Activated CD4-positive, alpha-beta T cell treated with anti-CD3 and anti-CD28 coated beads, Interleukin-2, amount 50 U/mL, for 4 hours (primary cell): Measurements from ENCODE around the gene ARHGEF4.
"Not testable (repeated sequence)": the region's sequence is repeated elsewhere in the genome, so short reads cannot be mapped to it uniquely, and the experiment has no call there.

Source experiments
- DNase-seq, 2 experiments: peaks; one replicate each; pipeline ENCODE4 v3.0.0-alpha.2; 2020

ARHGEF4 gene

GRCh38 chr2:130986890-130987493 lies 150.3 kb downstream of the ARHGEF4 start:
- no peak for DNase-seq

DNA sequence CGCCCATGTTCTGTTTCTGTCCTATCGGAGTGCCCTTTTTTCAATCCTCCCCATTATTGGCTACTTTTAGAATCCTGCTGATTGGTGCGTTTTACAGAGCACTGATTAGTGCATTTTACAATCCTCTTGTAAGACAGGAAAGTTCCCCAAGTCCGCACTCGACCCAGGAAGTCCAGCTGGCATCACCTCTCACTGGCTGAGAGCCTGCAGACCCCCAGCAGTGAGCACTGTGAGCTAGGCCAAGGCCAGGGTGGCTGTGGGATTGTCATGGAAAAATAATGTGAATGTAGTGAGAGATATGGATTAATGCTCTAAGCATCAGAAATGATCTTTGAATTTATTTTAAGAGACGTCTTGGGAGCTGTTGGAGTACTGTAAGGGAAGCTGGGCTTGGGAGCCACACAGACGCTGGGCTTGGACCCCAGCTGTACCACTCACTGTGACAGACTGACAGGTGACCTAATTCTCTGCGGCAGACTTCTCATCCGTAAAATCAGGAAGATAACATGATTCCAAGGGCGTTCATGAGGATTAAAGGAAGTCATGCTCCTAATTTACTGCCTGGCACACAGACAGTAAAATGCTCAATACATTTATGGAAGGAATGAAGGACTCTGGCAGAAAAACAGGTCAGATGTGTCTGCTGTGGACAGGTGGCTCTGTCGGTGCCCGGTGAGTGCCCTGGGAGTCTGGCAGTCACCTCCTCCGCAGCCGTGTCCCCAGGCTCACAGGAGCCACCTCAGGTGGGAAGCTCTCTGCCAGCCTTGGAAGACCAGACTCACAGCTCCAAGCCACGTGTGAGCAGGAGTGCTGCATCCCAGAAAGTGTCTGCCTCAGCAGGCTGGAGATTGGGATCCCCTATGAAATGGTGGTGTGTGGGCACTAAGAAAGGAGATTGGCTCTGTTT lies 151.1 kb downstream of the ARHGEF4 start:
- DNase-seq: no peak

DNA sequence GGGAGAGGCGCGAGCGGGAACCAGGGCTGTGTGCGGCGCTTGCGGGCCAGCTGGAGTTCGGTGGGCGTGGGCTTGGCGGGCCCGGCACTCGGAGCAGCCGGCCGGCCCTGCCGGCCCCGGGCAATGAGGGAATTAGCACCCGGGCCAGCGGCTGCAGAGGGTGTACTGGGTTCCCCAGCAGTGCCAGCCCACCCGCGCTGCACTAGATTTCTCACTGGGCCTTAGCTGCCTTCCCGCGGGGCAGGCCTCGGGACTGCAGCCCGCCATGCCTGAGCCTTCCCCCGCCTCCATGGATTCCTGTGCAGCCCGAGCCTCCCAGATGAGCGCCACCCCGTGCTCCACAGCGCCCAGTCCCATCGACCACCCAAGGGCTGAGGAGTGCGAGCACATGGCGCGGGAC lies 154.7 kb downstream of the ARHGEF4 start:
- DNase-seq: not testable (repeated sequence)

GRCh38 chr2:130992003-130992402 lies 155.3 kb downstream of the ARHGEF4 start:
- DNase-seq: not testable (repeated sequence)

DNA sequence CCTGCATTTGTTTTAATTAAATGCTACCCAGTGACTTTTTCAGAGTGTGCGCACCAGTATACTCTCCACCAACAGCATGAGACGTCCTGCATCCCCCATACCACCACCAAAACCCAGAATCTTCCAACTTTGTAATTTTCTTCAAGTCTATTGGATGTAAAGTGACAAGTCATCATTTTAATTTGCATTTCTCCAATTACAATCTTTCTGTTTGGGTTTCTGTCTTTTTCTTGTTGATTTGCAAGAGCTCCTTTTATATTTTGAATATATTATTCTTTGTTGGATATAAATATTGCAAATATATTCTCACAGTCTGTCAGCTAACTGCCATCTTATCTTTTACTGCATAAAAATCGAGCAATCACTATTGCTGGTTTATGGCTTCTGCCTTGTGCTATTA lies 160.0 kb downstream of the ARHGEF4 start:
- DNase-seq: no peak

DNA sequence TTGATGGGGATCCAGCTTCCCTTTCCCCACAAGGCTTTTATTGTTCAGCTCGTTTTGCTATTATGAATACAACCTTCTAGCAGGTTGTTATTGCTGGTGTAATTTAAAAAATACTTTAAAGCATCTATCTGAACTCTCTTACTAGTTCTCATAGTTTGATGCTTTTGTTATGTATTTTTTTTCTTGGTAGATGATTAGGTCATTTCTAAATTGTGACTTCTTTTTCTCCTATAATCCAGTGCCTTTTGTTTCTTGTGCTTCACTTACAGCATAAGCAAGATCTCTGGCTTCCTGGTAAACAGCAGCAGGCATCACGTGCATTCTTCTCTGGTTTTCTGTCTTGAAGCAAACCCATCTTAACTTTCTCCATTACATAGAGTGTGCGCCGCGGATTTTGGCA lies 160.5 kb downstream of the ARHGEF4 start:
- DNase-seq: no peak

- no peak for DNase-seq
Measured at GRCh38 chr2:130998561-130998960, 161.8 kb downstream of the ARHGEF4 start.

DNA sequence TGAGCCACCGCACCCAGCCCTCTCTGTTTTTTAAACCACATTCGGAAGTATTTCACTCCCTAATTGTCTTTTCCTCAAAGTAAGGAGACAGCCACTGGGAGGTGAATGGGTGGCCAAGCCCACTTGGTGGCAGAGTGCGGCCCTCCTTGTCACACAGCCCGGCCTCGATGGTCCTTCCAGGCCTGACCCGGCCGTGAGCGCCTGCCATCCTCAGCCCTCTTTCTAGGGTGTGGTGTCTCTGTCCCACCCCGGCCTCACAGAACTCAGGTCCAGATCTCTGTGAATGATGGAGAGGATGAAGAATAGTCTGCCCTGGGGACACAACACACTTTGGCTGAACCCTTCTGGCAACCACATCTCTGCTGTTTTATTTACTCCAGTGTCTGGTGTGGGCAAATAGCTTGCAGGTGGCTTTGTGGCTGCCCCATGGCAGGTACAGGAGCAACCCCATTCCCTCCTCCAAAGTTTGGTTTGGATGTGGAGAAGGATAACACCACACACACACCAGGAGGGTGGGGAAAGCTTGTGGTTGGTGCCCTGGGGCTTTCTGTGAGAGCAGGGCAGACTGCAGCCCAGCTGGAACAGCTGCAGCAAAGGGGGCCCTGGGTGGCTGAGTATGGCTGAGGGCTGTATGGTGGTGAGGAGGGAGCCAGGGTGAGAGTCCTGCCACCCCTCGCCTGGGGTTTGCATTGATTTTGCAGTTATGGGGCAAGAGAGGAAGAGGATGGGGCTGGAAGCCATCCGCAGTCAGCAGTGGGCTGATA lies 167.9 kb downstream of the ARHGEF4 start:
- no peak for DNase-seq

DNA sequence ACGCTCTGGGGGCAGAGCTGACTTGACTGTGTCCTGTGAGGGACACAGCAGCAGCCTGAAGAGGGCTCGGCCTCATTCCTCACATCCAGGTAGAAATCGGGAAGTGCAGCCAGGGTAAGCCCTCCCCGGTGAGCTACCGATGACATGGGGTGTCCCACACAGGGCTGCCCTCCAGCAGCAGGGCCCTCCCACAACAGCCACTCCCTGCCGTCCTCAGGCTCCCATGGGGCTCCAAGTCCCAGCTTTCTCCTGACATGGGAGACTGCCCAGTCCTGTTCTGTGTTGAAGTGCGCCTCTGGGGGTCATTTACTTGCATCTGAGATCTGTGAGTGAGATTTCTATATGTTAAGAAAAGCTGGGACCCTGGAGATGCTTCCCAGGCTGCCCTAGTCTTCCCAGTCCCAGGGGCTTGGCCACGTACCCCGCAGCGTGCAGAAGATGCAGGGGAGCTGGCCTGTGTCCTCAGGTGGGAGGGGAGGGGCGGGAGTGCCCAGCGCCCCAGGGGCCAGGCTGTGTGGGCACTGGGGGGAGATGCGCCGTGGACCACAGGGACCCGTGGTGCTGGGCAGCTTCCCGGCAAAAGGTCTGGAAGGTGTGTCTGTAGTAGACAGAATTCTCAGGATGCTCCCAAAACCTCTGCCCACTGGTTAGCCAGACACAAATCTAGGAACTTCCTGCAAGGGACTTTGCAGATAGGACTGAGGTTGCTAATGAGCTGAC lies 168.7 kb downstream of the ARHGEF4 start:
- DNase-seq: no peak

DNA sequence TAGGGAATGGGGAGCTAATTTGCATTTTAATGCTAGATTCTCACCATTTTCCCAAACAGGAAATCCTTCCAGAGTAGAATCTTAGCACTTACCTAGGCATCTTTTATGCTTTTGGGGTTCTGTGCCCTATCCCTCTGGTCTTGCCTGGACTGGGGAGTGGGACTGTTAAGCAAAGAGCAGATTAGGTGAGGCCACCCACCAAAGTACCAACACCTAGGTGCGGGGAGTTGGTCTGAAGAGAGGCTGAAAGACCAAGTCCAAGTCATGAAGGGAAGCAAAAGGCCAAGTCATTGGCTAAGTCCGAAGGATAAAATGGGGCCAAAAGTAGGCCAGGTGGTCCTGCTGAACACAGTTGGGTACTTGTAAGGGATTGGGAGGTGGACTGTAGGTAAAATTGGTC lies 169.8 kb downstream of the ARHGEF4 start:
- DNase-seq: no peak

DNA sequence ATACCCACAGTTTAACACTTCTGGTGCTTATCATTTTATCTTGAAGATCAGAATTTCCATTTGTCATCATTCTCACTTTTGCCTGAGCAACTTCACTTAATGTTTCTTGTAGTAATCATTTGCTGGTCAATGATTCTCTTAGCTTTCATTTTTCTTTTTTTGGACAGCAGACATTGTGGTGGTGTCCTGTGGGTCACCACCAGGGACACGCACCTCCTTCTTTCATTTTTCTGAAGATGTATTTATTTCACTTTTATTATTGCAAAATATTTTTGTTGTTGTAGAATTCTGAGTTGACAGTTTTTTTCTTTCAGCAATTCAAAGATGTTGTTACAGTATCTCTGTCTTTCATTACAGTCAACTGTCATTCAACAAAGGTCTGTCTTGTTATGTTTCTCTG lies 172.3 kb downstream of the ARHGEF4 start:
- DNase-seq: no peak

- no peak for DNase-seq
Measured at GRCh38 chr2:131009713-131010475, 173.2 kb downstream of the ARHGEF4 start.

- no peak for DNase-seq
Measured at GRCh38 chr2:131010566-131010965, 173.9 kb downstream of the ARHGEF4 start.

- DNase-seq: no peak
Measured at GRCh38 chr2:131011486-131011885, 174.8 kb downstream of the ARHGEF4 start.

GRCh38 chr2:131014141-131014540 lies 177.4 kb downstream of the ARHGEF4 start:
- DNase-seq: no peak

- DNase-seq: no peak
Measured at GRCh38 chr2:131015764-131016163, 179.1 kb downstream of the ARHGEF4 start.

DNA sequence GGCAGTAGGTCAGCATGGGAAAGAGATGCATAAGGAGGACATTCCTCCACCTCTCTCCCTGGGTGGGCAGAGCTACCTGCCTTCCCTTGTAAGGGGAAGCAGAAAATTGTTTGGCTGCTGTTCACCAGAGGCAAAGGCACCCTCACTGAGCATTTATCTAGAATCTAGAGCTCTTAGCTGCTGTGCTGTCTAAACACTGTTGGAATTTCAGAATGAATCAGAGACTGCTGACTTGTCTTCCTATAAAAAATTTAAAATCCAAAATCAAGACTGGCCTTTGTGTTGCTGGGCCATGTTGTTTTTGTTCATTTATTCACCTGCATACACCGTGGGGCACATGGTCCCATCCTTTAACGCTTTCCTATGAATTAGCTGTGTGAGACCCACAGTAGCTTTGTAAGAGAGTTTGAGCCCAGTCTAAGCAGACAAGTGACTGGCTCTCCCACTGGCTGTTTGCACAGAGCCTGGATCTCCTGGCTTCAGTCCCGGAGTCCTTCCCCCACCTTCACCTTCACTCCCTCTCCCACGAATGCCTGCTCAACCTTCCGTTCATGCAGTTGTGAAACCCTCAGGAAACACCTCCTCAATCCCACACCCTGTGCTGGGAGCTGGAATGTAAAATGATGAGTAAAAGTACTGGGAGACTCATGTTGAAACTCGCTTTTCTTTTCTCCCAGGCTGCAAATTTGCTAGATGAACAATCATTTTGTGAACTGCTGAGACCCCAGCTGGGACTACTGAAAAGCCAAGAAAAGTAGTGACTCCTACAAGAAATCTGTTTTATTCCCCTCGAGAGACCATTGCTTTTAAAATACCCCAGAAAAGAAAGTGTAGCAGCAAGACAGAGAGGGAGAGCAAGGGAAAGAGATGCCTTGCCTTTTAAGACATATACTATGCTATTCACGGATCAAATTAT lies 180.4 kb downstream of the ARHGEF4 start:
- DNase-seq: no peak

DNA sequence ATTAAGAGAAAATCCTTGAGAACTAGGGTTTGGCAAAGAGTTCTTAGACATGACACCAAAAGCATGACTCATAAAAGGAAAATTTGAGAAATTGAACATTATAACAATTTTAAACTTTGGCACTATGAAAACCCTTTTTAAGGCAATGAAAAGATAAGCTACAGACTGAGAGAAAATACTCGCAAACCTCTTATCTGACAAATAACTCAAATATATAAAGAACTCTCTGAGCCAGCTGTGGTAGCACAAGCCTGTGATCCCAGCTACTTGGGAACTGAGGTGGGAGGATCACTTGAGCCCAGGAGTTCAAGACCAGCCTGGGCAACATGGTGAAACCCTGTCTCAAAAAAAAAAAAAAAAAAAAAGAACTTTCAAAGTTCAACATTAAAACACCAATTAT lies 186.0 kb downstream of the ARHGEF4 start:
- no peak for DNase-seq

DNA sequence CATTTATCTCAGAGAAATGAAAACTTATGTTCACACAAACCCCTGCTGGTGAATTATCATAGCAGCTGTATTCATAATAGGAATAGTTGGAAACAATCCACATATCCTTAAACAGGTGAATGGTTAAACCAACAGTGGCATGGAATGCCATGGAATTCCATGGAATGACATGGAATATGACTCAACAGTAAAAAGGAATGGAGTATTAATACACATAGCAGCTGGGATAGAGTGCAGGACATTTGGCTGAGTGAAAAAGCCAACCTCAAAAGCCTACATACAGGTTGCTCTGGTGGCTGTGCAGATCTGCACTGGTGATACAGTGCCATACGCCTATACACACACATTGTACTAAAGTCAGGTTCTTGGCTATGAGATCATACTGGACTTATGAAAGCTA lies 187.0 kb downstream of the ARHGEF4 start:
- DNase-seq: no peak

- DNase-seq: no peak
Measured at GRCh38 chr2:131026919-131027318, 190.2 kb downstream of the ARHGEF4 start.
